ENCODE measurements around the gene TECTA.

GRCh38 chr11:121100943-121101342, at the start of gene TECTA:
- TF ChIP-seq CTCF (IDR thresholded peaks at IDR 0.05) (no peak), POLR2A (IDR thresholded peaks at IDR 0.05) (no peak)
